GM18526 (cell line): ENCODE data around the gene SLC30A3.

ENCODE experiments used
- POLR2A ChIP-seq: IDR thresholded peaks from 3 replicates; pipeline ENCODE4 v1.6.1; 2011; ENCODE audit not compliant: insufficient read length; ENCODE audit errors: extremely low read depth

The SLC30A3 gene

DNA sequence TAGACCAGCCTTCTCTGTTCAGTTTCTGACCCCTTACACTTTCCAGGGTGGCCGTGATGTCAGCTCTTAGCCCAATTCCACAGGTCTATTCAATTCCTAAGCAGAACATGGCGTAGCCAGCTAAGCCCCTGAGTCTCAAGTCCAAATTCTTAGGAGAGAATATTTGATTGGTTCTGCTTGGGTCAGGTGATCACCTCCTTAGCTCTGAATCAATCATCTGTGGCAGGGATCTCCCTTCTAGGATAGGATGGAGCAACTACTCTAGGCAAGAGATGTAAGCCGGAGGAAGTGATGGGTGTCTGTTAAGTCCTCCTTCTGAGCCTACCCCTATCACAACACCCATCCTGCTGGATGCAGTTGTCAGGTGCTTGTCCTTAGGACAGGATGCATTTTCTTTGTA lies 34.3 kb upstream of the SLC30A3 start:
- no peak for TF ChIP-seq POLR2A

DNA sequence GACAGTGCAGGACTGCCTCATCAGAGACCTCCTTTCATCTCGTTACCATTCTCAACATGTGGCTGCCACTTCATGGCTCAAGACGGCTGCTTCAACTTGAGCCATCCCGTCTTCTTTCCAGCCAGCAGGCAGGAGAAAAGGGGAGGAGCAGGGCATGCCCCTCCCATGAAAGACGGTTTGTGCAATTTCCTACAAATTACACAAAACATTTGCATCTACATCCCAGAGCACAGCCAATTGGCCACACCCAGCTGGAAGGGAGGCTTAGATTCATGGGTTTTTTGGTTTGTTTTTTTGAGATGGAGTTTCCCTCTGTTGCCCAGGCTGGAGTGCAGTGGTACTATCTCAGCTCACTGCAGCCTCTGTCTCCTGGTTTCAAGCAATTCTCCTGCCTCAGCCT lies 33.6 kb upstream of the SLC30A3 start:
- no peak for TF ChIP-seq POLR2A

DNA sequence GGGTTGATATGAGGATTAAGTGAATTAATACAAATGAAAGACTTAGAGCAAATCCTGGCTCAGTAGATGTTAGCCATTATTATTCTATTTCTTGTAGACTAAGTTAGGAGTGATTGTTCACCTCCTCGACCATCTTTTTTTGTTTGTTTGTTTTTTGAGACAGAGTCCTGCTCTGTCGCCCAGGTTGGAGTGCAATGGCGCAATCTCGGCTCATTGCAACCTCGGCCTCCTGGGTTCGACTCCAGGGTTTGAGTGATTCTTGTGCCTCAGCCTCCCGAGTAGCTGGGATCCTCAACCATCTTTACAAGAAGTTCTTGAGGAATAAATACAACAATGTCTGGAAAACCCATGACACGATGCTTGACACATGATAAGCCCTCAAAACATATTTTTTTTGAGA lies 32.1 kb upstream of the SLC30A3 start:
- no peak for TF ChIP-seq POLR2A

DNA sequence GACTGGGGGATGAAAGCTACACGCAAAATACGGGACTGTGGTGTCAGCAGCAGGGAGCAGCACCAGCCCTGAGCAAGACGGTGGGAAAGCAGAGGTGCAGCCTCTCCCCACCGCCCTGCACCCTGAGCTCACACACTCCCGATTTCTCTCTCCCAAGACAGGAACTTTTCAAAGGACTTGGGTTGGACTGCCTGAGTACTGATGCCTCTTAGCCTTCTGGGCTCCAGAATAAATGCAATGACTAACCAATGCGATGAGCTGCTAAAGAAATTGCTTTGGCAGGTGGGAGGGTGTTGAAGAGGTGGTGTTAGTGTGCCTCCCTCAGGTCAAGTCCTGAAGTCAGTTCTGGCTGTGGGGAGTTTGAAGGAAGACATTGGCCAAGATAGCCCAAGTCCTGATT lies 29.0 kb upstream of the SLC30A3 start:
- no peak for TF ChIP-seq POLR2A

DNA sequence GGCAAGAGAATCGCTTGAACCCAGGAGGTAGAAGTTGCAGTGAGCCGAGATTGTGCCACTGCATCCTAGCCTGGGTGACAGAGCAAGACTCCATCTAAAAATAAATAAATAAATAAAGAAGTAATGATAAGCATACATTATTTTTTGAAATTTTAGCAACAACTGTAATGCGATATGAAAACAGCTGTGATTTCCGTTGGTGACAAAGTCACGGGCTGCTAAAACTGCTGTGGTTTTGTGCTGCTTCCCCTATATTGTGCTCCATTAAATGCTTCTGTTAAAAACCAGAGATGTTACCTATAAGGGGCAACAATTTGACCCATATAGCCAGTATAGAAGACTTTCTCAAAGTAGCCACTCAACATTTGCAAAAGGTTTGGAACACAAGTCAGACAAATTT lies 27.7 kb upstream of the SLC30A3 start:
- TF ChIP-seq POLR2A = no peak

DNA sequence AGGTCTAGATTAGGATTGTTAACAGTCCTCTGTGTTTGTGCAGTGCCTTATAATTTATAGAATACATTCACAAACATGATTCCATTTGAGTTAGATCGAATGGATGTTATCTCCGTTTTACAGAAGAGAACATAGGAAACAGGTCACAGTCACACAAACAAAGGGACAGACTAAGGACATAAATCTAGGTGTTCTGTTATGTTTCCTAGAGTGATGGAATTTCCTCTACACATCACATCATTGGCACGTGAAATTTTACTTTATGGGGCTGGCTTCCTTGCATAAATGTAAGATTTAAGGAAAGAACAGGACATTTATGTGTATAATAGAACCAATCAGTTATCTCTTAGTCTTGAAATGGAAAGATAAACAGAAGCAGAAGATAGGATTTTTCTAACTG lies 25.8 kb upstream of the SLC30A3 start:
- TF ChIP-seq POLR2A = no peak

DNA sequence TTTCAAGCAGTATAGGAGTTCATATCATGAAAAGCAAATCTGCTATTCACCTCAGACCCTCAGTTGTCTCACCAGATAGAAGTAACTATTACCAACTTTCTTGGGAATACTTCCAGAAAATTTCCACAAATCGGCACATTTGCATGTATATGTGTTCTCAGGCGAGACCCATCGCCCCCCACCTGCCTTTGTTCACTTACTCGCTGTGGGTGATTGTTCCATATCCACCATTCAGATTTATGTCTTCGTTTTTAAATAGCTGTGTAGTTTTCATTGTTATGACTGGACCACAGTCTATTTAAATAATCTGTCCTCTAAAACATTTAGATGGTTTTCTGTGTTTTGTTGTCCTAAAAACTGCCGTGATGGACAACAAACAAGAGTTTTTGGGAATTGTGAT lies 22.6 kb upstream of the SLC30A3 start:
- TF ChIP-seq POLR2A = no peak

DNA sequence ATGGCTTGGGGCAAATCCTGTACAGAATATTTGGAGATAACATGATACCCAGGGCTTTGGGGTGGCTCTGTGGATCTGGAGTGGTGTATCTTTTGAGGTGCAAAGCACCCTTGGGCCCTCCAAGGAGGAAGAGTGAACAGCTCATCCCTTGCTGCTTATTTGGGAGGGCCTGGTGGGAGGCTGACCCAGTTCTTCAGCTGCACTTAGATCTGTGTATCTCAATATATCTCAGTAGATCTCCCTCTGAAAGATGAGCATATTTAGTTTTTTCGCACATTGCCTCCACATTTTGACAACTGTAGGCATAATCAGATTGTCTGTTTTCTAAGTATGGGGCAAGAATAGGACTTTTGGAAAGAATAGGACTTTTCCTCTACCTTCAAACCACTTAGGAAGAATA lies 22.1 kb upstream of the SLC30A3 start:
- TF ChIP-seq POLR2A = no peak

DNA sequence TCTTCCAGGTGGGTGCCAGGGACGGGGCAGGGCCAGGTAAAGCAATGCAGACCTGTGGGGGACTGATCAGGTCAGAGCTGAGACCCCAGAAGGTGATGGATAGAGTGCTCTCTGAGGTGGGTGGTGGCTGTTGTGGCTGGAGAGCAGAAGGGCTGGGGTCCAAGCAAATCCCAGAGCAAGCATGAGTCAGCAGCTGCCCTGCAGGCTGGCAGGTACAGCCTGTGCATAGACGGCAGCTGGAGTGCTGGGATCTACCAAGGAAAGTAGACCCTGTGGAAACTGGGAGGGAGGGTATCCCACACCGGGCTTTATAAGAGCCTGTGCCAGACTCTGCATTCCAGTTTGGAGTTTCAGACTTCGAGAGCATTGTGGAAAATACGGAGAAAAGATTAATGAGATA lies 20.0 kb upstream of the SLC30A3 start:
- TF ChIP-seq POLR2A = no peak

DNA sequence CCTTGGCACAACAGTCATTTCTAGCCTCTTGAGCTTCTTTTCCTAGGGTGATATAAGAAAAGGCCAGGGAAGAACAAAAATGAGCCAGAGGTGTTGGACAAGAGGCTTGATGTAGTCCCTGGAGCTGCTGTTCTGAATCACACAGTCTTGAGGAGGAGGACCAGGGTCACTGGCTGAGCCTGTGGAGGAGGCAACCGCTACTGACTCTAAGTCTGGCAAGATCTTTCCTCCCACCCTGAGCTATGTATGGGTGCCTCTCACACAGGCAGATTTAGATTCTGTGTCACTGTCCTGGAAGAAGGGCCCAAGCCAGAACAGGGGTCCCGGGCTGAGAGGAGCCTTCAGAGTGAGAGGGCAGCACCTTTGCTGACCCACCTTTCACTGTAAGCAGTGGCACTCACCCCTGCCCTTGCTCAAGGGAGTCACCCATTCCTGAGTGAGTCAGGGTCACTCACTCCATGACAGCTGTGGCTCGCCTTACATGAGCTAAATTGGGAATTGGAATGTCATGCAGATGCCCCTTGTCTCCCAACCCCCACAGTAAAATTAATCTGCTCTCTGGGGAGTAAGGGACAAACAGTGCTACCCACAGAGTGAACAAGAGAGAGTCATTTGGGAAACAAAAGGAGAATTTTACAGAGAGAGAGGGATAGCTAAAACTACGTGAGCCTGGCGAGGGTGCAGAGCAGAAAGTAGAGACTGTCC lies 19.2 kb upstream of the SLC30A3 start, which contains the start of gene TRIM54:
Gene TRIM54, plus strand, starts transcription at position 575 of the 705 bp plus-strand sequence. CDS start 303 bp downstream, outside the sequence.
- TF ChIP-seq POLR2A = no peak

DNA sequence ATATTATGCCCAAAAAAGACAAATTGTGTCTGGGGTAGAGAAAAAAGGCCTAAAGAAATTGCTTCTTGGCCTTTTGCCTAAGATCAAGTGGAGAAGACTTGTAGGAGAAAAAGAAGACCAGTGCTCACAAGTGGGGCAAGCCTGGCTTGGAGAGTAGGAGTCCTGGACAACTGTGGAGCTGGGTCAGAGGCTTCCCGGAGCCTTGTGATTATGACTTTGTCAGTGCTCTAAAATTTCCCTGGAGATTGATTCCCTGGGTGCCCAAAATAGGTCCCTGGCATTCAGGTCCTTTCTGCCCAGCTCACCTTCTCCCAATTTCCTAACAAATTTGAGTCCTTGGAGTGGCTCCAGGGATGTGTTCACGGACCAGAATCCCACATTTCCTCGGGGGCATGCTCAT lies 18.6 kb upstream of the SLC30A3 start:
- no peak for TF ChIP-seq POLR2A

DNA sequence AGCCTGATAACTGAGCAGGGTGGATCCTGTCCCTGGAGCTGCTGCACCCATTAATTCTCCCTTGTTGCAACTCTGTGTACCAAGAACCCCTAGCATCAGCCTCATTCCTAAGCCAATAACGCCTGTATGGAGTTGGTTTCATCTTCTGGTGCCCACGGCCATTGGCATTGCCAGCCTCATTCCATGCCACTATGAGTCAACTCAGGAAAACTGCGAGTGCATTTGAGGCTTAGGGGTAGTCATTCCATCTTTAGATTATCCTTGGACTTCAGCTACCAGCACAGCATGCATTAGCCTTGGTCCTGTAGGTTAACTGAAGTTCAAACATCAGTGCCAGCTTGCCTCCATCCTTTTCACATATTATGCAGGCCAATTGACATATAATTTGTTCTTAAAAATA lies 18.0 kb upstream of the SLC30A3 start:
- no peak for TF ChIP-seq POLR2A

DNA sequence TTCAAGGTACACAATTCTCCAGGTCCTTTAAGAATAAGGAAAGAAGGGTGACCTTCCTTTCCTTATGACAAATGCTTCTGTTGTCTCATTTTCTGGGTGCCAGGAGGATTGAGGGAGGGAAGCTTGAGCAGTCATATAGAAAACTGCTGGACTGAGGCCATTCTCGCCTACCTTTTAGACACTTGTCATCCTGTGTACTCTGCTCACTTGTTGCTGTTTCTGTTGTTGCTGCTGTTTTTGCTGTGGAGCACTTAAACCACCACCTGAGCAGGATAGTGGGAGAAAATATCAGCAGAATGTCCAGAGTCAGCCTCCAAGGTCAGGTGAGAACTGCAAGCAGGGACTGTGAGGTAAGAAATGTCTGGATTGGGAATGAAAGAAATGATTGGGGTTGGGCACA lies 15.2 kb upstream of the SLC30A3 start:
- no peak for TF ChIP-seq POLR2A

DNA sequence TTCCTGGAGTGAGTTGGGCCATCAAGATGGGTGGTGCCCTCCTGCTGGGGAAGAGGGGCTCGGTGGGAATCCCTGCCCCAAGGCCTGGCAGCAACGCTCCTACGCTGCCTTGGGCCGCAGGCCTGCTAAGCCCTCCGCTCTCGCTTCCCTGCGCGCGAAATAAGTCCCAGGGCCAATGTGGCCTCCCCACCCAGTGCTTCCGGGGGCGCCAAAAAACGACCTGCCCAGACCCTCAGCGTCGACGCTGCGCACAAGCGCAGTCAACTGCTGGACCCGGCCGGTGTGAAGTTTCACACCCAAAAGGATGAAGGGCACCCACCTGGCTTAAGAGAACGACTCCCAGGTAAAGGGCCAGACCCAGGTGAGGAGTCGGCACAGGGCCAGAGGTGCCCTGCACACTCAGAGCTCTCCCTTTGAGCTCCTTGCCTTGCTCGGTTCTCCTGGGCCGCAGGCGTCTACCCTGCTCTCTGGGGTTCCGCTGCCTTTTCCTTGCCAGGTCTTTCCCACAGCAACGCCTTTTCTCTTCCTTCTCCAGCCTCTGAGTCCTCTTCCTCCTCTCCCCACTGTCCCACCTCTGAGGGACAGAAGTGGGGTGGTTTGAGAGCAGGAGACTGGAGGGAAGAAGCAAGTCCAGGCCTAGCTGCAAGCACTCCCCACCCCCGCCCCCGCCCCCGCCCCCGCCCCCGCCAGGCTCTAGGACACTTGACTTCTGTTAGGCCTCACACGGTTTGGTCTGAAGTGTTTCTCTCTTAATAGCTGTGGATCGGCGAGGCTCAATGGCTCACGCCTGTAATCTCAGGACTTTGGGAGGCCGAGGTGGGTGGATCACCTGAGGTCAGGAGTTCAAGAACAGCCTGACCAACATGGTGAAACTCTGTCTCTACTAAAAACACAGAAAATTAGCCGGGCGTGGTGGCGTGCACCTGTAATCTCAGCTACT lies 12.6 kb upstream of the SLC30A3 start, which contains the start of gene DNAJC5G:
Gene DNAJC5G, plus strand, starts transcription at position 223 of the 940 bp plus-strand sequence. CDS start 1,296 bp downstream, outside the sequence.
- TF ChIP-seq POLR2A = no peak

DNA sequence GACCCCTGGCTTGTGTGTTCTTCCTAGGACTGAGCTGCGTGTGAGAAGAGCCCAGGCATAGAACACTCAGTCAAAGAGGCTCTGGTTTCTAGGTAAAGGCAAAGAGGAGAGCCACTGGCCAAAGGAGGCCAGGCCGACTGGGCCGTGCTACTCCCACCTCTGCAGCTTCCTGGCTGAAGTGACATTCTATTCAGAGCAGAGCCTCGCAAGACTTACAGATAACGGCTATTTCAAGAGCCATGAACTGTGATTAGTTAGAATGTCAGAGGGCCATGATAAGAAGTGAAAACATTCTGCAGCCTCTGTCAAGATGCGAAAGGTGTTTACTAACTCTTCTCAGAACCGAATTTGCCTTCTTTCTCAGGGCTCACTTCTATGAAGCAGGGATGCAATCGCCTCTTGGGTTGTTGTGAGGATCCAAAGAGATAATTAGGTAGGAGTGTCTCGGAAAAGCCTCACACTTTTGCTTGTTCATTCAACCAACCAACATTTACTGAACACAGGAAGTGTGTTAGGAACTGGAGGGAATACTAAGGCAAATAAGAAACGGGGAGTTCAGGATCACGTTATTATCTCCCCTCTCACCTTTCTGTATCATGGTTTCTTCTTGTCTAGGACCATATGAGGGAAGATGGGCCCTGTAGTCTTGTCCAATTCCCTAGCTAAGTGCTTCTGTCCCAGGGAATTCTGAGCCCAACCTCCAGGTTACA lies 8.9 kb upstream of the SLC30A3 start:
- TF ChIP-seq POLR2A = no peak
